Stomach (tissue), 9 donors: Measurements from ENCODE around the gene PLA2G4A. TPM values are rescaled to one million over a fixed set of nuclear protein-coding genes. Genes with fewer than 3 reads are reported as not detected.

ENCODE experiments used
- DNase-seq, 2 donors: peaks; one replicate each; pipeline versions ENCODE4 v3.0.0 to v3.0.0-alpha.2; 2013 to 2019
- H3K27ac ChIP-seq, 5 donors: fragments of 200-600 bp in 4 of 5; sonication (generic) in 4 of 5; one replicate each; pipeline ENCODE4 v1.5.1; 2013 to 2019; ENCODE audit warnings: mild to moderate bottlenecking in 1 of 5, moderate library complexity in 1 of 5
- H3K27me3 ChIP-seq, 3 donors: fragments of 200-600 bp; sonication (generic); one replicate each; pipeline ENCODE4 v1.5.1; 2017 to 2019; ENCODE audit warnings: mixed run types in 1 of 3
- H3K36me3 ChIP-seq, 4 donors: fragments of 200-600 bp; sonication (generic); 1 replicate in 3 of 4; 2 replicates in 1 of 4; pipeline ENCODE4 v1.5.1; 2016 to 2019
- H3K4me1 ChIP-seq, 4 donors: fragments of 200-600 bp; sonication (generic); one replicate each; pipeline ENCODE4 v1.5.1; 2016 to 2019
- H3K4me3 ChIP-seq, 4 donors: fragments of 200-600 bp; sonication (generic) in 3 of 4; one replicate each; pipeline ENCODE4 v1.5.1; 2016 to 2019; ENCODE audit warnings: mild to moderate bottlenecking in 1 of 4
- H3K9me3 ChIP-seq, 4 donors: fragments of 200-600 bp; sonication (generic); one replicate each; pipeline ENCODE4 v1.5.1; 2016 to 2019
- CTCF ChIP-seq, 7 experiments: fragments of 450-650 bp in 4 of 7; fragments of 200-600 bp in 3 of 7; sonication (generic) in 3 of 7; IDR thresholded peaks; one replicate each; pipeline ENCODE4 v1.5.1; 2016 to 2019; ENCODE audit warnings: antibody characterized with exemption in 7 of 7, control low read depth in 2 of 7, mild to moderate bottlenecking in 1 of 7
- EP300 ChIP-seq: sonication (generic); formaldehyde crosslinking; IDR thresholded peaks from one replicate; pipeline ENCODE4 v1.6.1; 2017; ENCODE audit warnings: antibody characterized with exemption
- POLR2A ChIP-seq, 4 donors: fragments of 450-650 bp; IDR thresholded peaks; one replicate each; pipeline ENCODE4 v1.6.1; 2016; ENCODE audit warnings: antibody characterized with exemption in 4 of 4, control low read depth in 2 of 4, mild to moderate bottlenecking in 1 of 4, moderate library complexity in 1 of 4
- POLR2AphosphoS5 ChIP-seq, 3 donors: sonication (generic); formaldehyde crosslinking; IDR thresholded peaks; one replicate each; pipeline ENCODE4 v1.6.1; 2016; ENCODE audit warnings: antibody characterized with exemption in 3 of 3
- WGBS, 5 donors: extraction: QIAGEN DNeasy Blood & Tissue Kit in 3 of 5; methylation state at CpG; one replicate each; pipeline versions ENCODE4 v1.1.5 to v1.1.7; 2013 to 2018; 5-methylcytosine and 5-hydroxymethylcytosine counted together
- intact Hi-C: fragments of 100-400 bp; cut with DNase I; formaldehyde crosslinking; loops from one replicate; pipeline ENCODE4 v1.15.1; 2023; ENCODE audit warnings: low total_unique reads
- polyA plus RNA-seq, 3 donors: library from polyadenylated mRNA; stranded (reverse); fragments of 200-250 nt; gene quantifications; one replicate each; pipeline ENCODE4 v1.2.3, GENCODE V29; 2013
- total RNA-seq, 5 donors: library from RNA; depleted of rRNA; stranded (reverse); fragments of >200 nt; gene quantifications; one replicate each; pipeline versions ENCODE4 v1.1.0 to v1.2.3, GENCODE V29; 2014 to 2016
- donor health status: healthy with polysubstance abuse.
- donor health status: Bipolar disorder and iron deficiency.
- donor health status: healthy.

The PLA2G4A gene
- total and polyA plus RNA-seq, 8 donors, result 2.2 to 17.8 (median 6.8) TPM

- DNase-seq, result peak in 1 of 2 donors; percentile 73
- Histone ChIP-seq H3K27ac (no peak overlapping the region), H3K27me3 (no peaks in the 10 kb centered on the region), H3K4me3 (no peak overlapping the region), H3K9me3 (no peaks in the 10 kb centered on the region), H3K36me3 (no peaks in the 10 kb centered on the region), H3K4me1 (peaks cover 0 to 6% (median 0%) of the 10 kb centered on the region in 4 donors)
- TF ChIP-seq POLR2A (IDR thresholded peaks at IDR 0.05), result no peak
- no peak for TF ChIP-seq POLR2AphosphoS5 (IDR thresholded peaks at IDR 0.05)
- TF ChIP-seq EP300, result no peak
- 39 to 63% (median 52%) methylated on average over 4 of the region's 4 CpGs for WGBS, 5 donors
- intact Hi-C loops, result no loop called here
Measured at GRCh38 chr1:186927884-186928283, 99.1 kb downstream of the PLA2G4A start.

GRCh38 chr1:186930238-186930637 is 101.5 kb downstream of the PLA2G4A start:
- H3K27ac ChIP-seq, result no peak overlapping the region
- H3K27me3 ChIP-seq, result no peaks in the 10 kb centered on the region
- peaks cover 0 to 6% (median 0%) of the 10 kb centered on the region in 4 donors for H3K4me1 ChIP-seq
- no peak for DNase-seq
- no peaks in the 10 kb centered on the region for H3K36me3 ChIP-seq
- H3K9me3 ChIP-seq, result no peaks in the 10 kb centered on the region
- no peak overlapping the region for H3K4me3 ChIP-seq
- 76 to 90% (median 84%) methylated on average over 2 of the region's 2 CpGs for WGBS, 5 donors
- TF ChIP-seq EP300 (no peak), CTCF (IDR thresholded peaks at IDR 0.05) (no peak), POLR2AphosphoS5 (IDR thresholded peaks at IDR 0.05) (no peak), POLR2A (IDR thresholded peaks at IDR 0.05) (no peak)
- intact Hi-C loops, result no loop called here

DNA sequence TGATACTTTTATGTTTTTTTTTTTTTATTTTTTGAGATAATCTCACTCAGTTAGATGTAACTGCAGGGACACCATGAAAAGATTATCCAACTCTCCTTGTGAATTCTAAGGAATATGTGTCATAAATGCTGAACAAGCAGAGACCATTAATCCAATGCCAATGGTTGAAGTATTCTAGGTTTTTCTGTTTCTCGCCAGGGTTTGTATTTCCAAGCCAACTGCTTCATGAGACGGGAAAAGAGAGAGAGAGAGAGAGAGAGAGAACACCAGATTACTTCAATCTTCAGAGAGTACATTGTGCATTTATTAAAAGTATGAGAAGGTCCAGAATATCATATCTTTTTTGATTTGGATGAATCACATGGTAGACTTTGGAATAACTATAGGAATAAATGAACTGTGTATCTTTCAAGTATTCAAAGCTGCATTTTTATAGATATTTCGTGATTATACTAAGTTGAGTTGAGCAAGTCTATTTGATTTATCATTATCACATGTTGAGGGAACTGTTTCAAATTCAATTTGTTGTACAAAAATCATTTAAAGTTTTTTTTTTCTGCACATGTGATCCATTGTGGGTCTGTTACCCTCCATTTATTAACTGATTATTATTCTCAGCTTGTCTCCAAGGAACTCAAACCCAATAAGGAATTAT is 108.4 kb downstream of the PLA2G4A start:
- intact Hi-C loops, result no loop called here
- WGBS, 5 donors, result 75 to 95% (median 91%) methylated on average over 3 of the region's 3 CpGs
- H3K27ac ChIP-seq, result no peak overlapping the region

DNA sequence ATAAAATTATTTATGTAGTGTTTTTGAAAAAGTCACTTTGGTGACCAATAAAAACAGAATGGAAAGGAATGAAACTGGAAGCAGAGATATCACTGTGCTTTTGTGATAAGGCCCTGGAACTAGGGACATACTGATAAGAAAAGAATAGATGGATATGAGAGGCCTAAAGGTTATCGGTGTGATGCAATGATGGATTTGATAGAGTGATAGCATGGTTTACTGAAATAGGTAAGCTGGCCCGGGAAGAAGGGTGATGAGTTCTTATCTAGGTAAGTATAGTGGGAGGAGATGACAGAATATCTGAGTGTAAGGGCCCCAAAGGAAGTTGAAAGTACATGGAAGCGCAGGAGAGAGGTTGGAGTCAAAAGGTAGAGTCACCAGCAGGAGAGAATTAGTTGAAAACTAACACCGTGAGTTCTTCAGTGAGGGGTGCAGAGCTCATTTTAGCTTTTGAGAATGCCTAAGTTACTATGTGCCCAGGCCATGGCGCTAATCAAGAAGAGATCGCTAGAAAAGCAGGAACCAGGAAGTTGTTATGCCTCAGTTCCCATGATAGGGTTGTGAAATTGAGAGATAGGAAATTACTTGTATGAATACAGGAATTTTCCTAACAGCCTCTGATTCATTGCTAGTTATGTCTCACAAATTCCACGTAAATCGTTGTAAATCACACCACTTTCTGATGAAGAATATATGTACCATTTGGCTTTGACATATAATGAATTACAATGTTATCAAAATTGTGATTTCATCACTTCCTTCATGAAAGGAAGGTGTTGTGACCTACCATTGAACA is 115.3 kb downstream of the PLA2G4A start:
- Histone ChIP-seq H3K4me3 (no peak overlapping the region), H3K27me3 (no peaks in the 10 kb centered on the region), H3K9me3 (no peaks in the 10 kb centered on the region), H3K36me3 (peaks cover 0 to 4% (median 0%) of the 10 kb centered on the region in 4 donors), H3K27ac (no peak overlapping the region), H3K4me1 (no peaks in the 10 kb centered on the region)
- DNase-seq, result no peak
- no peak for TF ChIP-seq POLR2AphosphoS5 (IDR thresholded peaks at IDR 0.05)
- no peak for TF ChIP-seq EP300
- no peak for TF ChIP-seq CTCF (IDR thresholded peaks at IDR 0.05)
- TF ChIP-seq POLR2A (IDR thresholded peaks at IDR 0.05), result no peak
- 78 to 84% (median 81%) methylated on average over 8 of the region's 8 CpGs for WGBS, 5 donors
- intact Hi-C loops, result no loop called here

More for the DNA sequence above, 108.4 kb downstream of the PLA2G4A start:
- peaks cover 0 to 4% (median 0%) of the 10 kb centered on the region in 4 donors for H3K36me3 ChIP-seq
- TF ChIP-seq CTCF (IDR thresholded peaks at IDR 0.05), result no peak
- no peak for TF ChIP-seq EP300
- no peak for TF ChIP-seq POLR2AphosphoS5 (IDR thresholded peaks at IDR 0.05)
- TF ChIP-seq POLR2A (IDR thresholded peaks at IDR 0.05), result no peak
- H3K9me3 ChIP-seq, result no peaks in the 10 kb centered on the region
- no peaks in the 10 kb centered on the region for H3K27me3 ChIP-seq
- no peaks in the 10 kb centered on the region for H3K4me1 ChIP-seq
- DNase-seq, result no peak
- H3K4me3 ChIP-seq, result no peak overlapping the region
